ENCODE data around the gene KRT36. TPM values are rescaled to one million over a fixed set of nuclear protein-coding genes. Genes with fewer than 3 reads are reported as not detected.

Gene KRT36
- total and polyA plus RNA-seq, 2 donors (not counting 3 experiments of a cell fraction or from before 2014, with no cell fraction given) = 0.04 TPM; not detected in 1

GRCh38 chr17:41535764-41536481 lies 46.2 kb upstream of the KRT36 start:
- no peaks in the 10 kb centered on the region for H3K27me3 ChIP-seq (ENCODE audit: control insufficient read depth in 2 of 2, insufficient read depth in 2 of 2, low read length in 2 of 2)
- no peak overlapping the region for H3K27ac ChIP-seq (ENCODE audit: insufficient read depth, low read depth, low read length)
- H3K9ac ChIP-seq (replicated peaks; ENCODE audit: extremely low read depth, insufficient read depth, low read length) = no peak overlapping the region
- H3K36me3 ChIP-seq (ENCODE audit: control insufficient read depth in 2 of 2, extremely low read depth in 1 of 2, insufficient read depth in 2 of 2, low read length in 2 of 2) = no peaks in the 10 kb centered on the region
- no peak overlapping the region for H3K4me2 ChIP-seq (ENCODE audit: insufficient read depth, low read length)
- no peak for FAIRE-seq
- ChIA-PET POLR2A (no interaction called here), CTCF (interaction anchor here (1.3 to 4.2 kb wide), 5 partner anchors 11 to 130 kb away, joined by 3 to 46 read pairs (median 4); no protein-coding TSS in a partner anchor)
- no peak for TF ChIP-seq POLR2AphosphoS5 (IDR thresholded peaks at IDR 0.05; ENCODE audit: insufficient read depth, low read depth, low read length)
- TF ChIP-seq, protein P1, sequence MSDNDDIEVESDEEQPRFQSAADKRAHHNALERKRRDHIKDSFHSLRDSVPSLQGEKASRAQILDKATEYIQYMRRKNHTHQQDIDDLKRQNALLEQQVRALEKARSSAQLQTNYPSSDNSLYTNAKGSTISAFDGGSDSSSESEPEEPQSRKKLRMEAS (IDR thresholded peaks at IDR 0.05; ENCODE audit: insufficient read depth, insufficient read length) = no peak
- TF ChIP-seq EZH2 (IDR thresholded peaks at IDR 0.05; ENCODE audit: borderline replicate concordance, low read depth, low read length, severe bottlenecking) = no peak
- TF ChIP-seq JUN (IDR thresholded peaks at IDR 0.05; ENCODE audit: borderline replicate concordance, insufficient read depth, insufficient read length, low read depth) = no peak
- no peak for TF ChIP-seq GATA2 (IDR thresholded peaks at IDR 0.05; ENCODE audit: insufficient read depth, insufficient read length, low read depth, low read length)
- no TSS peak for BruUV-seq (replicated peaks)
- H2AFZ ChIP-seq (ENCODE audit: low read depth, low read length) = no peak overlapping the region
- dilution Hi-C loops (cut with MboI; ENCODE audit: extremely low pct_ligation_motif_present, low sequenced_read_pairs) (no loop called here), intact Hi-C loops (cut with micrococcal nuclease) (no loop called here)
- H3K9me1 ChIP-seq (replicated peaks; ENCODE audit: control insufficient read depth, extremely low read depth, insufficient read depth, low read length) = no peaks in the 10 kb centered on the region
- no peaks in the 10 kb centered on the region for H3K9me3 ChIP-seq (replicated peaks; ENCODE audit: control insufficient read depth, insufficient read depth, low read length)
- H3K4me3 ChIP-seq (replicated peaks in 1 of 3; ENCODE audit: insufficient read depth in 1 of 3, low read depth in 1 of 3, low read length in 3 of 3) = no peak overlapping the region
- DNase-seq (ENCODE audit: low read depth, low spot score) = no peak
- peaks cover 3% of the 10 kb centered on the region for H3K4me1 ChIP-seq (ENCODE audit: control insufficient read depth, extremely low read depth, insufficient read depth, low read length)
- no peaks in the 10 kb centered on the region for H3K79me2 ChIP-seq (ENCODE audit: control insufficient read depth, insufficient read depth, low read length)
- no peaks in the 10 kb centered on the region for H4K20me1 ChIP-seq (replicated peaks; ENCODE audit: control insufficient read depth, extremely low read depth, insufficient read depth, low read length)

DNA sequence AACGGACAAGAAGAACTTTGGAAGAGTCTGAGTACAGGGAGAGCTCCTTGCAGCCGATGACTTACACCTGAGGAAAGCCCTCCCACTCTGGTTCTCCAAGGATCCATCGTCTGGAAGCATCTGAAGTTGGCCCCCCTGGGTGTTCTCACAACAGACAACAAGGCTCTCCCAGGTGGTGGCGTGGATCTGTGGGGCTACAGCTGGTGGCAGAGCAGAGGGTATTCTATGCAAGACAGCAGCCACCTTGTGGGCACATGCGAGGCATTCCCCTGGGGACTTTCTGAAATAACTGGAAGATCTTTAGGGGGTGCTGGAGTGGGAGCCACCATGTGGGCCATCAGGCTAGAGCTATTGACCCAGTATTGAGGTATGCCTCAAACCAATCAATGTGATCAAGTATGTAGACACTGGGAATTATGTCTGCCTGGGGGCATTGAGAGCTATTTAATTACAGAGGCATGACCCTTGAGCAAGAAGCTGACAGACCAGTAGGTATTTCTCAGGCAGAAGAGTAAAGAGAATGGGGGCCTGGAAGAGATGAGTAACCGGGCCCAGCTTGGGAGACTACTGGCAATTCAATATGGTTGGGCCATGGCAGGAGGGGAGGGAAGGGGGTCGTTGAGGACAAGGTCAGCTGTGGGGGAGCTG lies 45.3 kb upstream of the KRT36 start:
- H3K79me2 ChIP-seq (ENCODE audit: control insufficient read depth, insufficient read depth, low read length) = no peaks in the 10 kb centered on the region
- FAIRE-seq (no peak), DNase-seq (ENCODE audit: low read depth, low spot score) (no peak)
- H2AFZ ChIP-seq (ENCODE audit: low read depth, low read length) = no peak overlapping the region
- intact Hi-C loops (cut with micrococcal nuclease) = no loop called here
- H3K36me3 ChIP-seq (ENCODE audit: control insufficient read depth in 2 of 2, extremely low read depth in 1 of 2, insufficient read depth in 2 of 2, low read length in 2 of 2) = no peaks in the 10 kb centered on the region
- no peak overlapping the region for H3K4me2 ChIP-seq (ENCODE audit: insufficient read depth, low read length)
- dilution Hi-C loops (cut with MboI; ENCODE audit: extremely low pct_ligation_motif_present, low sequenced_read_pairs) = no loop called here
- H3K9ac ChIP-seq (replicated peaks; ENCODE audit: extremely low read depth, insufficient read depth, low read length) = no peak overlapping the region
- no peaks in the 10 kb centered on the region for H4K20me1 ChIP-seq (replicated peaks; ENCODE audit: control insufficient read depth, extremely low read depth, insufficient read depth, low read length)
- no peaks in the 10 kb centered on the region for H3K9me3 ChIP-seq (replicated peaks; ENCODE audit: control insufficient read depth, insufficient read depth, low read length)
- H3K9me1 ChIP-seq (replicated peaks; ENCODE audit: control insufficient read depth, extremely low read depth, insufficient read depth, low read length) = no peaks in the 10 kb centered on the region
- peaks cover 11% of the 10 kb centered on the region for H3K4me1 ChIP-seq (ENCODE audit: control insufficient read depth, extremely low read depth, insufficient read depth, low read length)
- H3K27me3 ChIP-seq (ENCODE audit: control insufficient read depth in 2 of 2, insufficient read depth in 2 of 2, low read length in 2 of 2) = no peaks in the 10 kb centered on the region
- no TSS peak for BruUV-seq (replicated peaks)
- H3K27ac ChIP-seq (ENCODE audit: insufficient read depth, low read depth, low read length) = no peak overlapping the region
- H3K4me3 ChIP-seq (replicated peaks in 1 of 3; ENCODE audit: insufficient read depth in 1 of 3, low read depth in 1 of 3, low read length in 3 of 3) = no peak overlapping the region
- TF ChIP-seq MYC (IDR thresholded peaks at IDR 0.05; ENCODE audit: low read depth, low read length) = no peak
- TF ChIP-seq POLR2A (IDR thresholded peaks at IDR 0.05; ENCODE audit: low read depth, low read length) = no peak
- TF ChIP-seq EZH2 (IDR thresholded peaks at IDR 0.05; ENCODE audit: borderline replicate concordance, low read depth, low read length, severe bottlenecking) = no peak
- TF ChIP-seq, protein P1 (IDR thresholded peaks at IDR 0.05; ENCODE audit: insufficient read depth, insufficient read length) = no peak
- no peak for TF ChIP-seq CTCF (IDR thresholded peaks at IDR 0.05; ENCODE audit: extremely low read depth in 1 of 2, insufficient read depth in 1 of 2, low read depth in 1 of 2, low read length in 2 of 2)
- no peak for TF ChIP-seq FOS (IDR thresholded peaks at IDR 0.05; ENCODE audit: borderline replicate concordance, insufficient read depth, low read length)
- no peak for TF ChIP-seq JUN (IDR thresholded peaks at IDR 0.05; ENCODE audit: borderline replicate concordance, insufficient read depth, insufficient read length, low read depth)
- TF ChIP-seq GATA2 (IDR thresholded peaks at IDR 0.05; ENCODE audit: insufficient read depth, insufficient read length, low read depth, low read length) = no peak
- no peak for TF ChIP-seq POLR2AphosphoS5 (IDR thresholded peaks at IDR 0.05; ENCODE audit: insufficient read depth, low read depth, low read length)
- ChIA-PET POLR2A (no interaction called here), CTCF (interaction anchor here (1.3 to 4.2 kb wide), 5 partner anchors 10 to 131 kb away, joined by 3 to 46 read pairs (median 4); no protein-coding TSS in a partner anchor)

Data from endothelial cell of umbilical vein (primary cell).